NK-92 (cell line): ENCODE data around the gene NPL.

ENCODE experiments used
- DNase-seq: peaks from one replicate; lab custom pipeline; 2025; ENCODE audit not compliant: unreplicated experiment; lab: John Stamatoyannopoulos, UW

The NPL gene

GRCh38 chr1:182811975-182812722 lies 22.6 kb downstream of the NPL start:
- no peak for DNase-seq

GRCh38 chr1:182816863-182817262 lies 27.3 kb downstream of the NPL start:
- DNase-seq, result no peak

- no peak for DNase-seq
These were observed 28.2 kb downstream of the NPL start for GRCh38 chr1:182817802-182818201.

GRCh38 chr1:182823220-182823619 lies 33.6 kb downstream of the NPL start:
- no peak for DNase-seq

- DNase-seq, result no peak
These were observed 37.3 kb downstream of the NPL start for GRCh38 chr1:182826892-182827291.

- DNase-seq, result no peak
These were observed 39.8 kb downstream of the NPL start for GRCh38 chr1:182829285-182829932.

- DNase-seq, result no peak
These were observed 43.7 kb downstream of the NPL start for GRCh38 chr1:182833271-182833670.

- no peak for DNase-seq
These were observed 44.8 kb downstream of the NPL start for GRCh38 chr1:182834326-182834725.

GRCh38 chr1:182835806-182836205 lies 46.2 kb downstream of the NPL start:
- DNase-seq, result no peak

GRCh38 chr1:182839209-182840066 lies 49.9 kb downstream of the NPL start, which contains the start of gene DHX9:
Gene DHX9 (plus strand): TSS chr1:182839347. CDS start chr1:182842567, 3,220 bp downstream.
- peak; percentile 63 for DNase-seq

GRCh38 chr1:182841368-182841988 lies 51.9 kb downstream of the NPL start:
- no peak for DNase-seq

- DNase-seq, result no peak
These were observed 52.7 kb downstream of the NPL start for GRCh38 chr1:182842265-182842664.

GRCh38 chr1:182845379-182845778 lies 55.8 kb downstream of the NPL start:
- no peak for DNase-seq

- DNase-seq, result no peak
These were observed 56.3 kb downstream of the NPL start for GRCh38 chr1:182845894-182846293.

GRCh38 chr1:182847105-182847504 lies 57.5 kb downstream of the NPL start:
- no peak for DNase-seq

GRCh38 chr1:182848736-182849135 lies 59.2 kb downstream of the NPL start:
- DNase-seq, result no peak

GRCh38 chr1:182850319-182850718 lies 60.7 kb downstream of the NPL start:
- DNase-seq, result no peak

GRCh38 chr1:182851825-182852224 lies 62.3 kb downstream of the NPL start:
- DNase-seq, result no peak

GRCh38 chr1:182855911-182856310 lies 66.3 kb downstream of the NPL start:
- no peak for DNase-seq

- no peak for DNase-seq
These were observed 67.6 kb downstream of the NPL start for GRCh38 chr1:182857212-182857611.

GRCh38 chr1:182860658-182861057 lies 71.1 kb downstream of the NPL start:
- DNase-seq, result no peak
